ENCODE data around the gene JARID2.

DNA sequence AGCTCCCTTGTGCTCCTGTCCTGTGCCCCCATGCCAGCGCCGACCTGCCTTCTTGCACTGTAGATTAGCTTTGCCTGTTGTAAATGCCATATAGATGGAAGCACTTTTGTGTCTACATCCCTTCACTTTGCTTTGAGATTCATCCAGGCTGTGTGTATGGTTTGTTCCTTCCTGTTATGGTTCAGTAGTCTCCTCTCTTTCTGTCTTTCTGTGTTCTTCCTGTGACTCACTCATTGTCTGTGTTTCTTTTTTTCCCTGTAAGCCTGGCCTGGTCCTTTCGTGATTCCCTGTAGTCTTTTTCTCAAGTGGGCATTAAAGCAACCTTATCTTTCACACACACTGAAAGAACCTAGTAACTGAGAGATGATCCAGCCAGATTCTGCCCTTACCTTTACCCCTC, 66.6 kb downstream of the JARID2 start:
- TF ChIP-seq, protein P1, sequence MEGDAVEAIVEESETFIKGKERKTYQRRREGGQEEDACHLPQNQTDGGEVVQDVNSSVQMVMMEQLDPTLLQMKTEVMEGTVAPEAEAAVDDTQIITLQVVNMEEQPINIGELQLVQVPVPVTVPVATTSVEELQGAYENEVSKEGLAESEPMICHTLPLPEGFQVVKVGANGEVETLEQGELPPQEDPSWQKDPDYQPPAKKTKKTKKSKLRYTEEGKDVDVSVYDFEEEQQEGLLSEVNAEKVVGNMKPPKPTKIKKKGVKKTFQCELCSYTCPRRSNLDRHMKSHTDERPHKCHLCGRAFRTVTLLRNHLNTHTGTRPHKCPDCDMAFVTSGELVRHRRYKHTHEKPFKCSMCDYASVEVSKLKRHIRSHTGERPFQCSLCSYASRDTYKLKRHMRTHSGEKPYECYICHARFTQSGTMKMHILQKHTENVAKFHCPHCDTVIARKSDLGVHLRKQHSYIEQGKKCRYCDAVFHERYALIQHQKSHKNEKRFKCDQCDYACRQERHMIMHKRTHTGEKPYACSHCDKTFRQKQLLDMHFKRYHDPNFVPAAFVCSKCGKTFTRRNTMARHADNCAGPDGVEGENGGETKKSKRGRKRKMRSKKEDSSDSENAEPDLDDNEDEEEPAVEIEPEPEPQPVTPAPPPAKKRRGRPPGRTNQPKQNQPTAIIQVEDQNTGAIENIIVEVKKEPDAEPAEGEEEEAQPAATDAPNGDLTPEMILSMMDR (conservative IDR thresholded peaks at IDR 0.05; ENCODE audit: low read length) = no peak
- no peak for TF ChIP-seq EZH2phosphoT487 (IDR thresholded peaks at IDR 0.05; ENCODE audit: borderline replicate concordance, low read depth, low read length)
